Activated T-helper 1 cell treated with anti-CD3 and anti-CD28 coated beads, Interleukin-2, amount 50 U/mL, for 16 hours (primary cell): Measurements from ENCODE around the gene MFSD12.
A peak's percentile ranks its signal among the peaks of the same experiment; 100 is the strongest.
"Not testable (repeated sequence)": the region's sequence is repeated elsewhere in the genome, so short reads cannot be mapped to it uniquely, and the experiment has no call there.

Source experiments
- DNase-seq, 2 donors: peaks; one replicate each; pipeline ENCODE4 v3.0.0-alpha.2; 2020; ENCODE audit warnings: low read depth in 1 of 2, low spot score in 1 of 2

The MFSD12 gene

DNA sequence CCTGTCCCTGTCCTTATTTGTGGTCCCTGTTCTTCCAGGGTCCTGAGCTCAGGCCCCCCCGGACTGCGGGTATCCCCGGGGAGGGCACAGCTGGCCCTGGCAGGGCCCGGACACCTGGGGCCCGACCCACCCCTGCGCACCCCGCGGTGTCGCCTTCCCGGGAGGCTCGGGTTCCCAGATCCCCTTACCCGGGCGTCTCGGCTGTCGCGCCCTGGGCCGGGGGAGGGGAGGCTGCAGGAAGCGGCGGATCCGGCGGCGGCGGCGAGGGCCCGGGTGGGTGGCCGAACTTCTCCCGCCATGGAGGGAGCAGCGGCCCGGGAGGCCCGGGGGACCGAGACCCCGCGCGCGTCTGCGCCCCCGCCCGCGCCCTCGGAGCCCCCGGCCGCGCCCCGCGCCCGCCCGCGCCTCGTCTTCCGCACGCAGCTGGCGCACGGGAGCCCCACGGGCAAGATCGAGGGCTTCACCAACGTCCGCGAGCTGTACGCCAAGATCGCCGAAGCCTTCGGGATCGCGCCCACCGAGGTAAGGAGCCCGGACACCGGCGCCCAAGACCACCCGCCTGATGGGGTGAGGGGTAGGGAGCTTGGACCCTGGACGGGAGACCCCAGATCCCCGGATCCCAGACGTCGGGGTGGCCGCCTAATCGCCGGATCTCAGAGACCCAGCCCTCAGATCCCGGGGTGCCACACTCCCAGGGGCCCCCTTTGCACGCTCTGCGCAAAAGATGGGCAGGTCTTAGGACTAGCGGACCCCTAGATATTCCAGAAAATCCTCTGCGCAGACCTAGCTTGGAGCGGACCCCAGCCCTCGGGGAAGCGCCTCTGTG is 28.1 kb upstream of the MFSD12 start, which contains the start of gene GIPC3:
TSS of gene GIPC3 (plus strand) at position 178 of the 826 bp plus-strand sequence. CDS start at position 298, 120 bp downstream.
- no peak for DNase-seq

GRCh38 chr19:3584036-3584802 is 26.8 kb upstream of the MFSD12 start:
- not testable (repeated sequence) for DNase-seq

DNA sequence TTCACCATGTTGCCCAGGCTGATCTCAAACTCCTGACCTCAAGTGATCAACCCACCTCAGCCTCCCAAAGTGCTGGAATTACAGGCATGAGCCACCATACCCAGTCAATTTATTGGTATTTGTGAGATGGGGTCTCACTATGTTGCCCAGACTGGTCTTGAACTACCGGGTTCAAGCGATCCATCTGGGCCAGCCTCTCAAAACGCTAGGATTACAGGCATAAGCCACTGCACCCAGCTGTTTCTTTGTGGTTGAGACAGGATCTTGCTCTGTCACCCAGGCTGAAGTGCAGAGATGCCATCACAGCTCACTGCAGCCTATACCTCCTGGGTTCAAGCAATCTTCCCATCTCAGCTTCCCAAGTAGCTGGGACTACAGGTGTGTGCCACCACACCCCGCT is 24.4 kb upstream of the MFSD12 start:
- DNase-seq: not testable (repeated sequence)

GRCh38 chr19:3580156-3580934 is 23.0 kb upstream of the MFSD12 start:
- DNase-seq: no peak

GRCh38 chr19:3578390-3578789 is 21.0 kb upstream of the MFSD12 start:
- DNase-seq: no peak

DNA sequence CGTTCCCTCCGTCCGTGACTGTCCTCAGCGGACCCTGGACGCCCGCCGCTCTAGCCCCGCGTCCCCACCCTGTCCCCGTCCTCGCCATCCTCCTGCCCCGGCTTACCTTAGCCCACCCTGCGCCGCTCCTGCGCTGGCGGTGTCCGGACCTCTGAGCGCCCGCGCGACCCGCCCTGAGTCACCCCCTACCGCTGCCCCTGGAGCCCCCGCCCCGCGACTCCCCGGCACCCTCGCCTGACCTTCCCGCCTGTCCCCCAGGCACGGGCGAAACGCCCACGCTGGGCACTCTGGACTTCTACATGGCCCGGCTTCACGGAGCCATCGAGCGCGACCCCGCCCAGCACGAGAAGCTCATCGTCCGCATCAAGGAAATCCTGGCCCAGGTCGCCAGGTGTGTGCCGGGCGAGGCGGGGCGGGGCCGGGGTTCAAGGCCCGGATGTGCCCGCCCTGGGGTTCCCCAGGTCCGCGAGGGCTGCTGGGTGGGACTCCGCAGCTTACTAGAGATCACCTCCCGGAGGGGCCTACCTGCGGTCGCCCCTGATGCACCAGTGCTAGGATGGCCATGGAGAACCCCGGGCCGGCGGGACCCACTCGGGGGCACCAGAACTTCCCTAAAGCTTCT is 20.4 kb upstream of the MFSD12 start:
- DNase-seq: no peak

- DNase-seq: no peak
Observed at GRCh38 chr19:3576696-3577443, 19.5 kb upstream of the MFSD12 start.

DNA sequence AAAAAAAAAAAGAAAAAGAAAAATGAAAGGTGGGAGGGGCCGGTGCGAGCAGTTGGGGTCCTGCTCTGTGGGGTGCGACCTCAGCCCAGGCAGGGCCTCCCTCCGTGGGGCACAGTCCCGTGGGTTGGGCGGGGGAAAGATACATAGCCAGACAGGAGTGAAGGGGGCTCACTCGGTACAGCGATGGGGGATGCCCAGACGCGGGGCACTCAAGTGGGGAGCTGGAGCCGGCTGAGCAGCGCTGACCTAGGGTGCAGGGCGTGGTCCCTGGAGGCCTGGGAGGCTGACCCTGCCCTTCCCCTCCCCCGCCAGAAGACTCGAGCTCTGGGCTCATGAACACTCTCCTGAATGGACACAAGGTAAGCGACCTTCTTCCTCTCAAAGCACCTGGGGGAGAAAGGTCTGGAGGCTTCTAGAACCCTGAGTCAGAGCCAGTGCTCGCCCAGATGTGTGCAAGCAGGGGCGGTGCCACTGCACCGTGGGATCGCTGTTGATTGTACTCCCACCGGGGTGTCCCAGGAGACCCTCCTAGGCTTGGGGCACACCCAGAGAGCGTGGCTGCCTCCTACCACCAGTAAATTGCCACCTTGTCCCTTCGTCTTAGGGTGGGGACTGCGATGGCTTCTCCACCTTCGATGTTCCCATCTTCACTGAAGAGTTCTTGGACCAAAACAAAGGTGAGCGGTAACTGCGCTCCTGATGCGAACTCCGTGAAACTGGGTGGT is 18.7 kb upstream of the MFSD12 start:
- DNase-seq: no peak

- DNase-seq: no peak
Observed at GRCh38 chr19:3575260-3575741, 17.9 kb upstream of the MFSD12 start.

- peak; percentile 45 to 60 for DNase-seq
Observed at GRCh38 chr19:3573858-3574637, 16.7 kb upstream of the MFSD12 start.

DNA sequence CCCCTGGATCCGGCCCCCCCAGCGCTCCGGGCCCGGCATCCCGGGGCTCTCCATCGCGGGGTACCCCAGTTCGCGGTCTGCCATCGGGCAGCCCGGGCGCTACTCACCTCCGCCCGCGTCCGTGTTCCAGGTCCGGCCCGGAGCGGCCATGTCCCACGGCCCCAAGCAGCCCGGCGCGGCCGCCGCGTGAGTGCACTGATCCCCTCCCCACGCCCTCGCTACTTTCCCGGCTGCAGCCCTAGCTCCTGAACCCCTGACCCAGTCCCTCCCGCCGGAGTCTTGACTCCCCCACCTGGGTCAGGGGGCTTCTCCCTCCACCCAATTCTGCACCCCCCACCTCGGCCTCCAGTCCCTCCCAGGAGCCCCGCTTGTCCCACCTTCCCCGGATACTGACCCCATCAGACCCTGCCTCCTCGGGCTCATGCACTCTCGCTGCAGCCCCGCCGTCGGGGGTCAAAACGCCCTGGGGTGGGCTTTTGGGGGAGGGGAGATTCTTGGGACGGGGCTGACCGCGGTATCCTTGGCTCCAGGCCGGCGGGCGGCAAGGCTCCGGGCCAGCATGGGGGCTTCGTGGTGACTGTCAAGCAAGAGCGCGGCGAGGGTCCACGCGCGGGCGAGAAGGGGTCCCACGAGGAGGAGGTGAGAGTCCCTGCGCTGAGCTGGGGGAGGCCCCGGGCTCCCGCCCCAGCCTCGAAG is 15.9 kb upstream of the MFSD12 start:
- DNase-seq: no peak

GRCh38 chr19:3572855-3573161 is 15.4 kb upstream of the MFSD12 start, which contains the start of gene HMG20B:
TSS of gene HMG20B (plus strand) at chr19:3572944. CDS start at chr19:3573310, 366 bp downstream.
- DNase-seq: no peak

- peak; percentile 99 to 100 for DNase-seq
Observed at GRCh38 chr19:3572132-3572854, 14.9 kb upstream of the MFSD12 start.

DNA sequence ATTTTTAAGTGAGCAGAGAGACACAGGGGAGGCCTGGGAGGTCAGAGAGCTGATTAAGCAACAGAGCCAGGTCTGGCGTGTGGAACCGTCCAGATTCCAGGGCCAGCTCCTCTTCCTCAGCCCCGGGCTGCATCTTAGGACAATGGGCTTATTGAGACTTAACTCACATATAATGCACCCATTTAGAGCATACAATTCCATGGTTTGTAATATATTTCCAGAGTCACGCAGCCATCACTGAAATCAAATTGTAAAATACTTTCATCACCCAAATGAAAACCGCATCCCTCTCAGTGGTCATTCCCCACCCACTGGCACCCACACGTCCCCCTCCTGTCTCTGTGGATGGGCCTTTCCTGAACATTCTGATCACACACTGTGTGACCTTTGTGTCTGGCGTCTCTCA is 13.2 kb upstream of the MFSD12 start:
- no peak for DNase-seq

DNA sequence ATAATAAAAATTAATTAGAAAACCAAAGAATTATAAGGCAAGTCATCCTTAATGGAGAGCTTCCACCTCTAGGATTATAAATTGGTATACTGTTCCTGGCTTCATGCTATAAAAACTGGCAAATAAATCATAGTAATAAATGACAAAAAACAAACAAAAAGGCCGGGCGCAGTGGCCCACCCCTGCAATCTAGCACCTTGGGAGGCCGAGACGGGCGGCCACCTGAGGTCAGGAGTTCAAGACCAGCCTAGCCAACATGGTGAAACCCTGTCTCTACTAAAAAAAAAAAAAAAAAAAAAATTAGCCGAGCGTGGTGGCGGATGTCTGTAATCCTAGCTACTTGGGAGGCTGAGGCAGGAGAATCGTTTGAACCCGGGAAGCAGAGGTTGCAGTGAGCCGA is 12.7 kb upstream of the MFSD12 start:
- not testable (repeated sequence) for DNase-seq

GRCh38 chr19:3565139-3565538 is 7.8 kb upstream of the MFSD12 start:
- no peak for DNase-seq

- DNase-seq: no peak
Observed at GRCh38 chr19:3563709-3564524, 6.5 kb upstream of the MFSD12 start.
